ENCODE results near the gene OLIG1.

The OLIG1 gene

GRCh38 chr21:33078907-33079582 lies 9.1 kb downstream of the OLIG1 start:
- Mint-ChIP-seq H3K27ac (no peak overlapping the region), H3K9me3 (no peaks in the 10 kb centered on the region), H3K36me3 (ENCODE audit: low read depth) (no peaks in the 10 kb centered on the region), H3K27me3 (ENCODE audit: low read depth) (peaks cover 43% of the 10 kb centered on the region), H3K4me3 (no peak overlapping the region), H3K4me1 (ENCODE audit: low read depth) (no peaks in the 10 kb centered on the region)

GRCh38 chr21:33080376-33080775 lies 10.4 kb downstream of the OLIG1 start:
- Mint-ChIP-seq H3K36me3 (ENCODE audit: low read depth) (no peaks in the 10 kb centered on the region), H3K4me3 (no peak overlapping the region), H3K27me3 (ENCODE audit: low read depth) (peaks cover 36% of the 10 kb centered on the region), H3K9me3 (no peaks in the 10 kb centered on the region), H3K27ac (no peak overlapping the region), H3K4me1 (ENCODE audit: low read depth) (no peaks in the 10 kb centered on the region)

GRCh38 chr21:33080776-33081175 lies 10.8 kb downstream of the OLIG1 start:
- H3K4me3 Mint-ChIP-seq = no peak overlapping the region

GRCh38 chr21:33088384-33088783 lies 18.4 kb downstream of the OLIG1 start:
- Mint-ChIP-seq H3K4me1 (ENCODE audit: low read depth) (no peaks in the 10 kb centered on the region), H3K4me3 (no peak overlapping the region)

More at GRCh38 chr21:33080776-33081175, 10.8 kb downstream of the OLIG1 start:
- Mint-ChIP-seq H3K27ac (no peak overlapping the region), H3K9me3 (no peaks in the 10 kb centered on the region), H3K4me1 (ENCODE audit: low read depth) (no peaks in the 10 kb centered on the region), H3K36me3 (ENCODE audit: low read depth) (no peaks in the 10 kb centered on the region), H3K27me3 (ENCODE audit: low read depth) (peaks cover 32% of the 10 kb centered on the region)

GRCh38 chr21:33089395-33090119 lies 19.6 kb downstream of the OLIG1 start:
- no peak overlapping the region for H3K4me3 Mint-ChIP-seq
- no peak overlapping the region for H3K27ac Mint-ChIP-seq
- no peaks in the 10 kb centered on the region for H3K9me3 Mint-ChIP-seq
- peaks cover 10% of the 10 kb centered on the region for H3K27me3 Mint-ChIP-seq (ENCODE audit: low read depth)
- H3K4me1 Mint-ChIP-seq (ENCODE audit: low read depth) = no peaks in the 10 kb centered on the region
- no peaks in the 10 kb centered on the region for H3K36me3 Mint-ChIP-seq (ENCODE audit: low read depth)

More at GRCh38 chr21:33088384-33088783, 18.4 kb downstream of the OLIG1 start:
- Mint-ChIP-seq H3K9me3 (no peaks in the 10 kb centered on the region), H3K36me3 (ENCODE audit: low read depth) (no peaks in the 10 kb centered on the region), H3K27ac (no peak overlapping the region), H3K27me3 (ENCODE audit: low read depth) (peaks cover 11% of the 10 kb centered on the region)

GRCh38 chr21:33096426-33096825 lies 26.5 kb downstream of the OLIG1 start:
- no peaks in the 10 kb centered on the region for H3K4me1 Mint-ChIP-seq (ENCODE audit: low read depth)
- no peaks in the 10 kb centered on the region for H3K36me3 Mint-ChIP-seq (ENCODE audit: low read depth)
- H3K27me3 Mint-ChIP-seq (ENCODE audit: low read depth) = peaks cover 13% of the 10 kb centered on the region
- no peak overlapping the region for H3K4me3 Mint-ChIP-seq
- H3K27ac Mint-ChIP-seq = no peak overlapping the region
- no peaks in the 10 kb centered on the region for H3K9me3 Mint-ChIP-seq

- Mint-ChIP-seq H3K9me3 (no peaks in the 10 kb centered on the region), H3K27me3 (ENCODE audit: low read depth) (peaks cover 26% of the 10 kb centered on the region), H3K27ac (no peak overlapping the region), H3K4me1 (ENCODE audit: low read depth) (no peaks in the 10 kb centered on the region), H3K4me3 (no peak overlapping the region), H3K36me3 (ENCODE audit: low read depth) (no peaks in the 10 kb centered on the region)
These were observed 29.2 kb downstream of the OLIG1 start for GRCh38 chr21:33099131-33099530.

- Mint-ChIP-seq H3K27ac (no peak overlapping the region), H3K27me3 (ENCODE audit: low read depth) (peaks cover 28% of the 10 kb centered on the region), H3K36me3 (ENCODE audit: low read depth) (no peaks in the 10 kb centered on the region), H3K4me3 (no peak overlapping the region), H3K4me1 (ENCODE audit: low read depth) (no peaks in the 10 kb centered on the region), H3K9me3 (no peaks in the 10 kb centered on the region)
These were observed 31.5 kb downstream of the OLIG1 start for GRCh38 chr21:33101300-33101911.

GRCh38 chr21:33105088-33105487 lies 35.1 kb downstream of the OLIG1 start:
- peaks cover 2% of the 10 kb centered on the region for H3K4me1 Mint-ChIP-seq (ENCODE audit: low read depth)
- no peak overlapping the region for H3K4me3 Mint-ChIP-seq
- no peaks in the 10 kb centered on the region for H3K36me3 Mint-ChIP-seq (ENCODE audit: low read depth)
- H3K9me3 Mint-ChIP-seq = no peaks in the 10 kb centered on the region
- H3K27ac Mint-ChIP-seq = no peak overlapping the region
- peaks cover 47% of the 10 kb centered on the region for H3K27me3 Mint-ChIP-seq (ENCODE audit: low read depth)

GRCh38 chr21:33108228-33108627 lies 38.3 kb downstream of the OLIG1 start:
- Mint-ChIP-seq H3K27me3 (ENCODE audit: low read depth) (peaks cover 60% of the 10 kb centered on the region), H3K4me1 (ENCODE audit: low read depth) (peaks cover 2% of the 10 kb centered on the region), H3K4me3 (no peak overlapping the region), H3K27ac (no peak overlapping the region), H3K9me3 (no peaks in the 10 kb centered on the region), H3K36me3 (ENCODE audit: low read depth) (no peaks in the 10 kb centered on the region)

- Mint-ChIP-seq H3K27ac (no peak overlapping the region), H3K27me3 (ENCODE audit: low read depth) (peaks cover 53% of the 10 kb centered on the region), H3K36me3 (ENCODE audit: low read depth) (no peaks in the 10 kb centered on the region), H3K9me3 (no peaks in the 10 kb centered on the region), H3K4me3 (no peak overlapping the region), H3K4me1 (ENCODE audit: low read depth) (peaks cover 2% of the 10 kb centered on the region)
These were observed 39.8 kb downstream of the OLIG1 start for GRCh38 chr21:33109574-33110339.

- Mint-ChIP-seq H3K4me3 (no peak overlapping the region), H3K27ac (no peak overlapping the region), H3K4me1 (ENCODE audit: low read depth) (peaks cover 2% of the 10 kb centered on the region), H3K36me3 (ENCODE audit: low read depth) (no peaks in the 10 kb centered on the region), H3K9me3 (no peaks in the 10 kb centered on the region), H3K27me3 (ENCODE audit: low read depth) (peaks cover 50% of the 10 kb centered on the region)
These were observed 40.4 kb downstream of the OLIG1 start for GRCh38 chr21:33110340-33110715.

GRCh38 chr21:33111577-33111976 lies 41.6 kb downstream of the OLIG1 start:
- Mint-ChIP-seq H3K9me3 (no peaks in the 10 kb centered on the region), H3K4me1 (ENCODE audit: low read depth) (peaks cover 7% of the 10 kb centered on the region), H3K27ac (no peak overlapping the region), H3K27me3 (ENCODE audit: low read depth) (peaks cover 49% of the 10 kb centered on the region), H3K36me3 (ENCODE audit: low read depth) (no peaks in the 10 kb centered on the region), H3K4me3 (no peak overlapping the region)

- Mint-ChIP-seq H3K36me3 (ENCODE audit: low read depth) (no peaks in the 10 kb centered on the region), H3K4me1 (ENCODE audit: low read depth) (peaks cover 11% of the 10 kb centered on the region), H3K27me3 (ENCODE audit: low read depth) (peaks cover 53% of the 10 kb centered on the region), H3K4me3 (no peak overlapping the region), H3K9me3 (no peaks in the 10 kb centered on the region), H3K27ac (no peak overlapping the region)
These were observed 42.2 kb downstream of the OLIG1 start for GRCh38 chr21:33112151-33112550.

Measured in T-helper 1 cell treated with Interleukin-12 subunit alpha and Interleukin-12 subunit beta and Interleukin-4 antibody, amounts not matched to agents 30 μg/mL and 1 μg/mL, for 36 hours (primary cell).